Dedifferentiated amniotic fluid mesenchymal stem cell (primary cell): Measurements from ENCODE around the gene ATP5MG.
A peak's percentile ranks its signal among the peaks of the same experiment; 100 is the strongest.
"Not testable (repeated sequence)": the region's sequence is repeated elsewhere in the genome, so short reads cannot be mapped to it uniquely, and the experiment has no call there.

Experiments used
- DNase-seq: peaks from one replicate; pipeline ENCODE4 v3.0.0-alpha.2; 2016; ENCODE audit errors: extremely low spot score

The ATP5MG gene

DNA sequence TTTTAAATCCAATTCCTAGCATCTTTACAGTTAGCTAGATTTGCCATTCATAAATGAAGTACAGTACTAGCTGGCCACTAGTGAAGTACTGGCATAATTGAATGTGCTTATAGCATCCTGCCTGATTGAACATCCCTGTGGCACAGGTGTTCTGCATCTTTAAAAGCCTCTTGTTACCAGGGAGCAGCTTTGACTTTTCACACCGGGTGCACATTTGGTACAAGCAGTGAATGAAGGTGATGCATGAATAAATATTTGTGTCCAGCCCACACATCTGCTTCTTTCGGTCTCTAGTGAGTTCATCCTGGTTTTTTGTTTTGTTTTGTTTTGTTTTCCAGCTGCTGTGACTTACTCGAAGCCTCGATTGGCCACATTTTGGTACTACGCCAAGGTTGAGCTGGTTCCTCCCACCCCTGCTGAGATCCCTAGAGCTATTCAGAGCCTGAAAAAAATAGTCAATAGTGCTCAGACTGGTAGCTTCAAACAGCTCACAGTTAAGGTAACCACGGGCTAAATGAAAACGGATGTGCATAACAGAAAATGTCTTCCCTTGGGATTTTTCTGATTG lies 5.3 kb downstream of the ATP5MG start:
- no peak for DNase-seq

DNA sequence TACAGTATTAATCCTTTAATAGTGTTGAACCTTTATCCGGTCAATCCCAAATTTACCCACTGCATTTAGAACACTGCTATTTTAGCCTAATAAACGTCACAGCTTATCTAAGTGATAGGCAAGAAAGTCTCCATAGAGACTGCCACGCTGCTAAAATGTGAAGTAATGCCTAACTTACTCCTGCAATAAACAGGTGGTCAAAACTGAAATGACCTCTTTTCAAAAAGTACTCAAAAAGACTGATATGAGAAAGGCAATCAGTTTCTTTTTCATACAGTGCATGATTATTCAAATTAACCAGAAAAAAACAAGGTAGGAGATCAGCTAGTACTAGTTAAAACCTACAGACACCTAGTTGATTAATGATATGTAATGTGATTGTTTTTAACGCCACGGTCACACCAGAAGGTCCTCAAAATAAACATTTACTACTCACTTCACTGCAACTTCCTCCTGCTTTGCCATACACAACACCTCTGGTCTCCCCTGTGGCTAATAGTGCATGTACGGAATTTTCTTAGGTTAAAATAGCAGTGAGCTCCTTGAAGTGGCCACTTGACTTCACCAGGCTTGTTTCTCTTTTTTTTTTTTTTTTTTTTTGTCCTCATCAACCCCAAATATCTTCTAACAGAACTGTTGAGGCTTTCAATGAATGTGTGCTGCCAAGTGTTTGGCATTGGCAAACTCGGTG lies 8.8 kb downstream of the ATP5MG start:
- DNase-seq = no peak

DNA sequence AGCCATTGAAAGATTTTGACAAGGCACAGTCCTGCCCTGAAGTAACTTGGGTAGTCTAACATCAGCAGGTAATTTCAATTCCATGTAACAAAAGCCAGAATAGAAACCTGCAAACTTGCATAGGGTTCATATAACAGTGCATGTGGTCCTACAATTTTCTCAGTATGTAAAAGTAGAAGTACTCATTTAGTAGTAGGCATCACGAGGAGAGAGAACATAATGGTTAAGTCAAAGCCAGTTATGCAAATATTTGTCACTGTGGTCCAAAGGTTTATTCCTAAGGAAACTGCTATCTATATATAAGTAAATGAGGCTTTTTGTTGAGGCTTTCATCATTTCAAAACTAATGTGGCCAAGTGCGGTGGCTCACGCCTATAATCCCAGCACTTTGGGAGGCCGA lies 10.1 kb downstream of the ATP5MG start:
- DNase-seq = no peak

DNA sequence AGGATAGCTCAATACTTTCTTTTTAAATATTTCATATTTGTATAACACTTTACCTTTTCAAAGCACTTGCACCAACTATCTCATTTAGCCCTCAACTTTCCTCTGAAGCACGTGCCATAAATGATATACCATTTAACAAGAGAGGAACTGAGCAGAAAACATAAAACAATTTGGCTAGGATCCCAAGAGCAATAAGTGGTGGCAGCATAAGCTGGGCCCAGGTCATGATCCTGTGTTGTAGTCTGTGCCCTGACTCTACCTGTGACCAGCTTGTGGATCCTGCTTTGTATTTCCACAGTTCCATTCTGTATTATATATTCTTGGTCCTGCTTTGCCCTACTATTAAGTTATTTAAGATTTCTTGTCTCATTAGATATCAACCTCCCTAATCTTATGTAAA lies 11.5 kb downstream of the ATP5MG start:
- DNase-seq = no peak

GRCh38 chr11:118415062-118415738 lies 13.8 kb downstream of the ATP5MG start:
- no peak for DNase-seq

DNA sequence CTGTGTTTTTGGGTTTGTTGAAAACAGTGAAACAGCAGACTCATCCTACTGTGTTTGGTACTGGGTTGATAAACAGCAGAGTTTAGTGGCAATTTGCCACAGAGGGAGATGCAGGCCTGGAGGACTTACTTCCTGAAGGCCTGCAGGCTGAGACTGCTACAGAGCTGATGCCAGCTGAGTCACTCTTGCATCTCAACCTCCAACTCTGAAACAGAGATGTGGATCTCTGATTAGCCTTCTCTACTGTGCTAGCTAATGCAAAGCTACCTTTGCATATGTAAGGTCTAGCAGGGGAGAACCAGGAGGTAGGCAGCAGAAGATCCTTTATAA lies 14.3 kb downstream of the ATP5MG start:
- DNase-seq = peak; percentile 92

DNA sequence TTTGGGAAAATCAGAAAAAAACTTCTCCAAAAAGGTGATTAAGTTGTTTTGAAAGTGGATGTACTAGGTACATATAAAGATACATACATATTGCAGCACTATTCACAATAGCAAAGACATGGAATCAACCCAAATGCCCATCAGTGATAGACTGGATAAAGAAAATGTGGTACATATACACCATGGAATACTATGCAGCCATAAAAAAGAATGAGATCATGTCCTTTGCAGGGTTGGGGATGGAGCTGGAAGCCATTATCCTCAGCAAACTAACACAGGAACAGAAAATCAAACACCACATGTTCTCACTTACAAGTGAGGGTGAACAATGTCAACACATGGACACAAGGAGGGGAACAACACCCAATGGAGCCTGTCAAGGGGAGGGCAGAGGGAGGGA lies 15.5 kb downstream of the ATP5MG start:
- DNase-seq = not testable (repeated sequence)

- no peak for DNase-seq
Observed at GRCh38 chr11:118417801-118418200, 16.4 kb downstream of the ATP5MG start.

DNA sequence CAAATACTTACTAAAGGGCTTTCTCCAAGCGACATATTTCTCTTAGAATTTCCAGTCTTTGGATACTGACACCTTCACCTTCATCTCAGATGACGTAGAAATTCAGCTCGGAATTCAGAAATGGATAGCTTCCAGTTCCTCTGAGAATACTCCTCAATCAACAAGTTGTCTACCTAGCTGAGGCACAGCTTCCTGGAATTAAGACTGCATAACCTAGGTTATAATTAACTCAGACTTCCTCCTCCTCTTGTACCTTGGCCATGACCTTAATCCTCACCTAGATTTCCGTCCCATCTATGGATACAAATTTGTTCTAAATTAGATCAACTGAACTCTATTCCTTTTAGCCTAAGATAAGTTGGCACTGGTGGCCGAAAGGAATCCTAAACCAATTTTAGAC lies 17.4 kb downstream of the ATP5MG start:
- DNase-seq = no peak

DNA sequence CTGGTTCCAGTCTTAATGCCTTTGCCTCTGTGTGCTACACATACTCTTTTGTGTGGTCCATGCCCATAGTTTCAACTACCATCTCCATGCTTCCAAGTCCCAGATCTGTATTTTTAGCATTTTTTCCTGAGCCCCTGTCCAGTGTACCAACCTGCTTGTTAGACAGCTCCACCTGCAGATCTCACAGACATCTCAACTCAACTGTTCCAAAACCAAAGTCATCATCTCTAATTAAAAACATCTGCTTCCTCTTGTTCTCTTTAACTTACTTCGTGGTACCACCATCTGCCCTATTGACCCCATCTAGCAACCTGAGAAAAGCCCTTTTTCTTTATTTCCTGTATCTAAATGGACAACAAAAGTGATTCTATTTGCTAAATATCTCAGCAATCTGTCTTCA lies 26.3 kb downstream of the ATP5MG start:
- no peak for DNase-seq

DNA sequence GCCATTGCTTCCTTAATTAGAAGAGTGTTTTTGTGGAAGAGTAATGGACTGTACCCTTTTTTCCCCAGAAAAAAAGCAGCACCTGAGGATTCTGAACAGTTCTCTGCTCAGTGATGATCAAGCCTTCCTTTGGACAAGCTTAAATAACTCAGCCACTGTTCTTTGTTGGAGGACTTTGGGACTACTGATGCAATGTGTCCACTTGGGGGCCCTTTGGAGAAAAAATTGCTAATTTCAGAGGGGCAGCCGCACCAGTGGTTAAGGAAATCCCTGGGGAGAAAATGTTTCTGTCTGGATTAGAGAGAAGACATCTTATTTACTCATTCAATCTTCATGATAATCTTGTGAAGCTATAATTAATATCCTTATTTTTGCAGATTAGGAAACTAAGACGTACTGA lies 29.6 kb downstream of the ATP5MG start:
- no peak for DNase-seq

DNA sequence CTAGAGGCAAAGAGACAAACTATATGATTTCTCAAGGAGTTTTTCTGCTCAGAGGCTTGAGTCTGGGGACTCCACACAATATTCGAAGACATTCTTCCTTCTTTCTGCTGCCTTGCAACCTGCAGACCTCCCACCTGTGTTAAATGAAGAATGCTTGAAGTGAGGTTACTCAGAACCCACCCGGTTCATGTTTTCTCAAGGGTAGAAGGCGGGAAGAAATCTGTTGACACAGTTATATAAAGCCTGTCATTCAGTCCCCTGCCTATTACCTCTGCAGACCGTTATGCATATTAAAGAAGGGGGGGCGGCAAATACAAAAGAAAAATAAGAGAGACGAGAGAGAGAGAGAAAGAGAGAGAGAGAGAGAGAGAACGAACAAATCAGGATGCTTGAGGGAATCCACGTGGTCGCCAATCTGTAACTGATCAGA lies 32.7 kb downstream of the ATP5MG start:
- DNase-seq = no peak

- no peak for DNase-seq
Observed at GRCh38 chr11:118434553-118435289, 33.3 kb downstream of the ATP5MG start.

- no peak for DNase-seq
Observed at GRCh38 chr11:118435290-118435892, 34.0 kb downstream of the ATP5MG start.

DNA sequence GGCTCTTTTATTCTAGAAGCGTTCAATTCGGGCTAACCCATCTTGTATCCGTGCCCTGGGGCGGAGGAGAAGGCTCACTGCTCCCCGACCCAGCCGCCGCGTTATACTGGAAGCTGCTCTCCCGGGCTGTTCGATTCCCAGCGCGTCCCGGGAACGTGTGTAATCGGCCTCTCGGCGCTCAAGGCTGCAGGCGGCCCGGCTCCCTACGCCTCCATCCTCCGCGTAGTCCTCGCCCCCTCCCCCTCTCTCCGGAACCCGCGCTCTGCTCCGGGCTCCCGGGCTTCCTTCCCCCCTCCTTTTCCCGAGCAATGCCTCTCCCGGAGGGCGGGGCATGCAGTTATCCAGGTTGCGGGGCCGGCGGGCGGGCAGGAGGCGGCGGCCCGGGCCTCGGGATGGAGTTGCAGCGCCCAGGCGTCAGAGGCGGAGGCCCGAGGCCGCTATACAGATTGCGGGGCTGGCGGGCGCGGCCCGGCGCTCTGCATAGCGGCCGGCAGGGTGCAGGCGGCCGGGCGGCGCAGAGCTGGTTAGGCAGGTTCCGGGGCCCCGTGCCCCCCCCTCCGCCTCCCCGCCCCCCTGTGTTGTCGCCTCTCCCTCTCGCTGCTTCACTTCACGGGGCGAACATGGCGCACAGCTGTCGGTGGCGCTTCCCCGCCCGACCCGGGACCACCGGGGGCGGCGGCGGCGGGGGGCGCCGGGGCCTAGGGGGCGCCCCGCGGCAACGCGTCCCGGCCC lies 34.7 kb downstream of the ATP5MG start, which contains the start of gene KMT2A:
KMT2A (plus strand) TSS at position 600 of the 732 bp plus-strand sequence; CDS start at position 621, 21 bp downstream.
- peak; percentile 98 for DNase-seq

GRCh38 chr11:118436639-118437207 lies 35.3 kb downstream of the ATP5MG start:
- DNase-seq = no peak

DNA sequence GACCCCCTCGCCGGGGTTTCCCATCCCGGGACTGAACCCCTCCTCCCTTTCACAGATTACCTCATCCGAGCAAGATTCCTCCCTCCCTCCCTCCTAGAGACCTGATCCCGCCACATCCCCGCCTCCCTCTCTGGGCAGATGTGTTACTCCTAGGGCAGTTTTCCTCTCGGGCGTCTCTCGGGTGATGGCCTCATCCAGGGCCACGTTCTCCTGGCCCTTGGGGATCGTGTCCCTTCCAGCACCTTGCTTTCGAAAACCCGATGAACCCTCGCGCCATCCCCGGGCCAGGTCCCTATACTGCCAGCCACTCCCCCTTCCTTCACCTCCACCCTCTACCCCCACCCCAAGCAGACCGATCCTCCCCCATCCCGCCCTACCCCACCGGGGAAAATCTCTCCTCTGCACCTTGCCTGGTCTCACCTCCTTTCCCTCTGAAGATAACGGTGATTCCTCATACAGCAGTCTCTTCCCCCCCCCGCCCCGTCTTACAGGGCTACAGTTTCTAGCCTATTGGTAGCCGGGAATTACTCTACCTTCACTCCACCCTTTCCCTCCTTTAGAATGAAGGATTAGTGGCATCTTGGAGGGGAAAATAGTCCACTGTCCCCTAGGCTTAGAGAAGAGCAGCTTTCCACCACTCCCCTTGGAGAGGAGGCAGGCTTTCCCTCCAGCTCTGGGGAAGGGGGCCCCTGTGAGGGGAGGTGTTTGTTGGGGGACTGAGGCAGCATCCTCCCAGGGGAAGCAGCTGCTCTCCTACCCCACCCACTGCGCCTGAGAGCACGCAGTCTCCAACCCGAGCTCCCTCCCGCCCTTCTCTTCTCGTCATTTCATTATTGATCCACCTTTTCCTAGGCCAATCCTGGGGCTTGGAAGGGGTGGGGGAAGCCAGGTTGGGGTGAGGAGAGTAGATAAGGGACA lies 36.1 kb downstream of the ATP5MG start:
- DNase-seq = peak; percentile 45

DNA sequence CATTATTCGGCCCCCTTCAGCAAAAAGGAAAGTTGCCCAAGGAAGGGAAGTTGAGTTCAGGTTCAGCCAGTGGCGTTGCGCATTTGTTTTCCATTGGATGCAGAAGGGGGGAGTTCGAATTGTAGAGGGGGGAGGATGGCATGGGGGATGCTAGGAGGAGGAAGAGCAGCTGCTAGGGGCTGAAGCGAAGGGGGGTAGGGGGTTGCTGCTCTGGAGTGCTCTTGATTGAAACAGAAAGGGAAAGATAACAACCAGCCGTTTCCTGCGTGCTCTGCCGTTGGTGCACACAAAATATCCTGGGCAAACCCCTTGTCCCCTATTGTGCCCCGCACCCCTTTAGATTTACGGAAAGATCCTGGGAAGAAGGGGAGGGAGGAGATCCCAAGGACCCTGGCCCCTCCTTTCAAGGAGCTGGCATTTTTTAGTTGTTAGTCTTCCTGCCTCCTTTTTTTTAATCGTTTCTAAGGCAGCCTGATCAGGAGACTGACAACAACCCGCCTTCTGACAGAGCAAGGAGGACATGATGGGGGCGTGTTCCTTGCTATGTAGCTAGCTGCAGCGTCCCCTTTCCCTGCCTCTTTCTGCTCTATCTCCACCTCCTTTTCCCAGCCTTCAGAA lies 37.0 kb downstream of the ATP5MG start:
- peak; percentile 80 for DNase-seq

DNA sequence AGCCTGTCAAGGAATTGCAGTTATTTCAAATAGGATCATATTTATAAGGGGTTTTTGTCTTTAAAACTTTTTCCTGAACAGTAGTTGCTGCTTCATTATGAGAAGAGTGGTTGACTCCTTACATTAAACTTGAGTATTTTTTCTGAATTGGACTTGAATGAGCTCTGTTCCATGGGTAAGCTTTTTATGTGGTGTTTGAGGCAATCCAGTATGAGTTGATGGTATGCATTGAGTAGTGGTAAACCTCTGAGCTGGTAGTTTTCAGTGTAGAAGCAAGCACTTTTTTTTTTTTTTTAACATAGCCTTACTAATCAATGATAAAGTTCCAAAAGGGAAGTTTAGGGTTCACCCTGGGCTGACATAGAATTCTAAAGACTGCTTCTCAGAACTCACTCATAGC lies 38.2 kb downstream of the ATP5MG start:
- DNase-seq = no peak
